ENCODE results near the gene BTBD7.

Gene BTBD7

DNA sequence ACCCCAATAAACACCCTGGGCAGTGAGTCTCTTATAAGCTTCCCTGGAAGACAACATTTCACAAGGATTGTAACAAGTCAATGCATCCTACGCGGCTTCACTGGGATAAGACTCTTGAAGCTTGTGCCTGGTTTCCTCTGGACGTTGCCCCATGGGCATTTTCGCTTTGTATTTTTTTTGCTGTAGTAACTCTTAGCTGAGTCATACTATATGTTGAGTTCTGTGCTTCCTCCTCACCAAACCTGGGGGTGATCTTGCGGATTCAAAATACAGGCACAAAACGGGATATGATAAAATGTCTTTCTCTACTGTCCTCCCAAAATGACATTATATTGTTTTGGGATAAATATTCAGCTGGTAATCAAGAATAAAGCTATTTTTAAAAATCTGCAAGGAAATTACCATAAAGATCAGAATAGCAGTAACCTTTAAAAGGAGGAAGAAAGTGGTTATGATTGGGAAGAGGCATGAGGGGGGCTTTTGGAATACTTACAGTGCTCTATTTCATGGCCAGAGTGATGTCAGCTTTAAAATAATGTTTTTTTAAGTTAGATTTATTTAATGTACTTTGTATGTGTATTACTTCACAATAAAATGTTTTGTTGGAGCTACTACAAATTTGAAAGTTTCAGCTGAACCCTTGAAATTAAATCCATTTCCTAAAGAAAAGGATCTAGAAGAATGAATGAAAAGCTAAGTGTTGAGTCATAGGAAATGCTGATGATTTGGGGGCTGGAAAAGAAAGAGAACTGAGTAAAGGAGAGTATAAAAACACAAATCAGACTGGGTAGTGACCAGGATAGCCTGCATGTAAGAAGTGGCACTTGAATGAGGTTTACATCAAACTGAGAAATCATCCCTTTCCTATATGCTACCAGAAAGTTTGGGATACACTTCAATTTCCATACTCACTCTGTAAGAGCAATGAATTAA, 14.7 kb downstream of the BTBD7 start:
- Histone ChIP-seq H3K27me3 (ENCODE audit: control insufficient read depth in 2 of 2, insufficient read depth in 2 of 2, low read length in 2 of 2) (no peaks in the 10 kb centered on the region), H3K9ac (ENCODE audit: low read depth in 1 of 2, low read length in 2 of 2) (no peak overlapping the region), H3K36me3 (ENCODE audit: control insufficient read depth in 2 of 2, insufficient read depth in 2 of 2, low read length in 2 of 2) (no peaks in the 10 kb centered on the region), H3K4me1 (ENCODE audit: control insufficient read depth in 2 of 2, insufficient read depth in 2 of 2, low read length in 2 of 2) (peaks cover 13% of the 10 kb centered on the region in 2 donors), H3K27ac (ENCODE audit: low read depth in 2 of 2, low read length in 2 of 2) (peak overlapping the region in 1 of 2 donors; percentile 21), H3K9me3 (ENCODE audit: control insufficient read depth in 2 of 2, low read length in 2 of 2) (no peaks in the 10 kb centered on the region), H3K4me3 (ENCODE audit: low read length in 2 of 2) (peak overlapping the region in 1 of 2 donors; percentile 10)

DNA sequence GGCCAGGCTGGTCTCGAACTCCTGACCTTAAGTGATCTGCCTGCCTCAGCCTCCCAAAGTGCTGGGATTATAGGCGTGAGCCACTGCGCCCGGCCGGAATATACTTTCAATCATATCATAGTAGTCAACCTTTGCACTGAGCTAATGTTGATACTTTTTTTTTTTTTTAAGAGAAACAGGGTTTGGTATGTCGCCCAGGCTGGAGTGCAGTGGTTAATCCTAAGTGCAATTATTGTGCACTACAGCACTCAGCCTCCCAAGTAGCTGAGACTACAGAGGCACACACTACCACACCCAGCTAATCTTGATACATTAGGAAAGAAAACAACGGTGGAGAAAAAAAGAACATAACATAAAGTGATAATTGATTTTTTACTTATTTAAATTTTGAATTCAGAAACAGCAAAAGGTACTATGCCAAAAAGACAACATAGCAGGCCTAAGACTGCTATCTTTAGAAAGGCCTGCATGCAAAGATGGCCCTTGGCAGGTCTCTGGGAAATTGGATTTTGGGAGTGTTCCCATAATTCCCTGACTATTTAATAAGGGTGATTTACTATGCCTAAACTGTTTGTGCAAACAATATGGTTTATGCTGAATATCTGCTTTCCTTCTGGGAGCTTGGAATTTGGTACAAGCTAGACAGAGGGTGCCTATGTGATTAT, 15.5 kb downstream of the BTBD7 start:
- no peaks in the 10 kb centered on the region for H3K9me3 ChIP-seq (ENCODE audit: control insufficient read depth in 2 of 2, low read length in 2 of 2)
- H3K4me3 ChIP-seq (ENCODE audit: low read length in 2 of 2) = peak overlapping the region in 1 of 2 donors; percentile 10
- H3K36me3 ChIP-seq (ENCODE audit: control insufficient read depth in 2 of 2, insufficient read depth in 2 of 2, low read length in 2 of 2) = no peaks in the 10 kb centered on the region
- no peak overlapping the region for H3K9ac ChIP-seq (ENCODE audit: low read depth in 1 of 2, low read length in 2 of 2)
- peaks cover 13 to 15% of the 10 kb centered on the region in 2 donors for H3K4me1 ChIP-seq (ENCODE audit: control insufficient read depth in 2 of 2, insufficient read depth in 2 of 2, low read length in 2 of 2)
- no peaks in the 10 kb centered on the region for H3K27me3 ChIP-seq (ENCODE audit: control insufficient read depth in 2 of 2, insufficient read depth in 2 of 2, low read length in 2 of 2)
- peak overlapping the region in 1 of 2 donors; percentile 21 for H3K27ac ChIP-seq (ENCODE audit: low read depth in 2 of 2, low read length in 2 of 2)

- H3K27me3 ChIP-seq (ENCODE audit: control insufficient read depth in 2 of 2, insufficient read depth in 2 of 2, low read length in 2 of 2) = no peaks in the 10 kb centered on the region
- no peaks in the 10 kb centered on the region for H3K9me3 ChIP-seq (ENCODE audit: control insufficient read depth in 2 of 2, low read length in 2 of 2)
- no peak overlapping the region for H3K4me3 ChIP-seq (ENCODE audit: low read length in 2 of 2)
- H3K4me1 ChIP-seq (ENCODE audit: control insufficient read depth in 2 of 2, insufficient read depth in 2 of 2, low read length in 2 of 2) = peaks cover 13 to 15% of the 10 kb centered on the region in 2 donors
- no peaks in the 10 kb centered on the region for H3K36me3 ChIP-seq (ENCODE audit: control insufficient read depth in 2 of 2, insufficient read depth in 2 of 2, low read length in 2 of 2)
- H3K27ac ChIP-seq (ENCODE audit: low read depth in 2 of 2, low read length in 2 of 2) = no peak overlapping the region
- no peak overlapping the region for H3K9ac ChIP-seq (ENCODE audit: low read depth in 1 of 2, low read length in 2 of 2)
Measured at GRCh38 chr14:93316716-93317115, 16.1 kb downstream of the BTBD7 start.

- no peak overlapping the region for H3K4me3 ChIP-seq (ENCODE audit: low read length in 2 of 2)
- no peaks in the 10 kb centered on the region for H3K36me3 ChIP-seq (ENCODE audit: control insufficient read depth in 2 of 2, insufficient read depth in 2 of 2, low read length in 2 of 2)
- no peak overlapping the region for H3K9ac ChIP-seq (ENCODE audit: low read depth in 1 of 2, low read length in 2 of 2)
- no peaks in the 10 kb centered on the region for H3K9me3 ChIP-seq (ENCODE audit: control insufficient read depth in 2 of 2, low read length in 2 of 2)
- H3K4me1 ChIP-seq (ENCODE audit: control insufficient read depth in 2 of 2, insufficient read depth in 2 of 2, low read length in 2 of 2) = peaks cover 13 to 15% of the 10 kb centered on the region in 2 donors
- H3K27ac ChIP-seq (ENCODE audit: low read depth in 2 of 2, low read length in 2 of 2) = no peak overlapping the region
- H3K27me3 ChIP-seq (ENCODE audit: control insufficient read depth in 2 of 2, insufficient read depth in 2 of 2, low read length in 2 of 2) = no peaks in the 10 kb centered on the region
Measured at GRCh38 chr14:93315575-93315974, 17.3 kb downstream of the BTBD7 start.

- H3K4me3 ChIP-seq (ENCODE audit: low read length in 2 of 2) = no peak overlapping the region
- no peak overlapping the region for H3K9ac ChIP-seq (ENCODE audit: low read depth in 1 of 2, low read length in 2 of 2)
- H3K27me3 ChIP-seq (ENCODE audit: control insufficient read depth in 2 of 2, insufficient read depth in 2 of 2, low read length in 2 of 2) = no peaks in the 10 kb centered on the region
- H3K27ac ChIP-seq (ENCODE audit: low read depth in 2 of 2, low read length in 2 of 2) = no peak overlapping the region
- no peaks in the 10 kb centered on the region for H3K9me3 ChIP-seq (ENCODE audit: control insufficient read depth in 2 of 2, low read length in 2 of 2)
- H3K4me1 ChIP-seq (ENCODE audit: control insufficient read depth in 2 of 2, insufficient read depth in 2 of 2, low read length in 2 of 2) = peaks cover 0 to 5% of the 10 kb centered on the region in 2 donors
- no peaks in the 10 kb centered on the region for H3K36me3 ChIP-seq (ENCODE audit: control insufficient read depth in 2 of 2, insufficient read depth in 2 of 2, low read length in 2 of 2)
Measured at GRCh38 chr14:93311082-93311481, 21.8 kb downstream of the BTBD7 start.

GRCh38 chr14:93309427-93309966, 23.3 kb downstream of the BTBD7 start:
- no peak overlapping the region for H3K27ac ChIP-seq (ENCODE audit: low read depth in 2 of 2, low read length in 2 of 2)
- no peaks in the 10 kb centered on the region for H3K27me3 ChIP-seq (ENCODE audit: control insufficient read depth in 2 of 2, insufficient read depth in 2 of 2, low read length in 2 of 2)
- no peaks in the 10 kb centered on the region for H3K9me3 ChIP-seq (ENCODE audit: control insufficient read depth in 2 of 2, low read length in 2 of 2)
- no peak overlapping the region for H3K9ac ChIP-seq (ENCODE audit: low read depth in 1 of 2, low read length in 2 of 2)
- no peak overlapping the region for H3K4me3 ChIP-seq (ENCODE audit: low read length in 2 of 2)
- H3K36me3 ChIP-seq (ENCODE audit: control insufficient read depth in 2 of 2, insufficient read depth in 2 of 2, low read length in 2 of 2) = no peaks in the 10 kb centered on the region
- H3K4me1 ChIP-seq (ENCODE audit: control insufficient read depth in 2 of 2, insufficient read depth in 2 of 2, low read length in 2 of 2) = peaks cover 0 to 5% of the 10 kb centered on the region in 2 donors

GRCh38 chr14:93308686-93309345, 24.0 kb downstream of the BTBD7 start:
- Histone ChIP-seq H3K36me3 (ENCODE audit: control insufficient read depth in 2 of 2, insufficient read depth in 2 of 2, low read length in 2 of 2) (no peaks in the 10 kb centered on the region), H3K27ac (ENCODE audit: low read depth in 2 of 2, low read length in 2 of 2) (no peak overlapping the region)

DNA sequence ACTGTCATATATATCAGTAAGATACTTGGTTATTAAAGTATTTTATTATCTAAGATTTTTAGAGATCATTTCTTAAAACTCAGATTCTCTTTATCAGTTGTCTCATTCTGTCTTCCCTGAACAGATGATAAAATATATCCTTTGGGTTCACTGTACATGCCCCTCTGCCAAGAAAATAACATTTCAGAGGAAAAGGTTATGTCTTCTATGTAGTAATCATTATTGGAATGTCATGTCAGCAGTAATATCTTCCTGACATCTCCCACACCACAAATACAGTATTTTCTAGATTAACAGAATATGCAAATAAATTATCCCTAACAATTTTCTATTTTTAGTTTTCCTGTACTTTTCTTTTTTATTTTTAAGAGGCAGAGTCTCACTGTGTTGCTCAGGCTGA, 26.0 kb downstream of the BTBD7 start:
- no peak overlapping the region for H3K4me3 ChIP-seq (ENCODE audit: low read length in 2 of 2)
- no peaks in the 10 kb centered on the region for H3K9me3 ChIP-seq (ENCODE audit: control insufficient read depth in 2 of 2, low read length in 2 of 2)
- H3K36me3 ChIP-seq (ENCODE audit: control insufficient read depth in 2 of 2, insufficient read depth in 2 of 2, low read length in 2 of 2) = no peaks in the 10 kb centered on the region
- peaks cover 0 to 4% of the 10 kb centered on the region in 2 donors for H3K4me1 ChIP-seq (ENCODE audit: control insufficient read depth in 2 of 2, insufficient read depth in 2 of 2, low read length in 2 of 2)
- no peak overlapping the region for H3K9ac ChIP-seq (ENCODE audit: low read depth in 1 of 2, low read length in 2 of 2)
- H3K27ac ChIP-seq (ENCODE audit: low read depth in 2 of 2, low read length in 2 of 2) = no peak overlapping the region
- no peaks in the 10 kb centered on the region for H3K27me3 ChIP-seq (ENCODE audit: control insufficient read depth in 2 of 2, insufficient read depth in 2 of 2, low read length in 2 of 2)

More at GRCh38 chr14:93308686-93309345, 24.0 kb downstream of the BTBD7 start:
- Histone ChIP-seq H3K9me3 (ENCODE audit: control insufficient read depth in 2 of 2, low read length in 2 of 2) (no peaks in the 10 kb centered on the region), H3K4me3 (ENCODE audit: low read length in 2 of 2) (no peak overlapping the region), H3K9ac (ENCODE audit: low read depth in 1 of 2, low read length in 2 of 2) (no peak overlapping the region), H3K4me1 (ENCODE audit: control insufficient read depth in 2 of 2, insufficient read depth in 2 of 2, low read length in 2 of 2) (peaks cover 0 to 5% of the 10 kb centered on the region in 2 donors), H3K27me3 (ENCODE audit: control insufficient read depth in 2 of 2, insufficient read depth in 2 of 2, low read length in 2 of 2) (no peaks in the 10 kb centered on the region)

DNA sequence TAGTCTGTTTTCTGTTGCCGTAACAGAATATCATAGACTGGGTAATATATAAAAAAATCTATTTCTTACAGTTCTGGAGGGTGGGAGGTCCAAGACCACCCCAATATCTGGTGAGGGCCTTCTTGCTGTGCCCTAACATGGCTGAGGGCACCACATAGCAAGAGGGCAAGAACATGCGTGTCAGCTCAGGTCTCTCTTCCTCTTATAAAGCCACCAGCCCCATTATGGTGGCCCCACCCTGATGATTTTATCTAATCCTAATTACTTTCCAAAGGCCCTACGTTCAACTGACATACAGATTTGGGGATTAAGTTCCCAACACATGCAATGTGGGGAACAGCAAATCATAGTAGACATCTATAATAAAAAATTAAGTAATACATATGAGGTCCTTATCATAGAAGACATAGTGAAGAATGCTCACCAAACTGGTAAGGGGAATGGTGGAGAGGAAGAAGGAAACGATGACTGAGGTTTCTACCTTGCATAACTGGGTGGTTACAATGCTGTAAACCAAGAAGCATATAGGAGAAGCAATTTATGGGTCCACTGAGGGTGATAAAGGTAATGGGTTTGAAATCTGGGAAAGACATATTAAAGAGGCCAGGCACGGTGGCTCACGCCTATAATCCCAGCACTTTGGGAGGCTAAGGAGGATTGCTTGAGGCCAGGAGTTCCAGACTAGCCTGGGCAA, 27.0 kb downstream of the BTBD7 start:
- no peaks in the 10 kb centered on the region for H3K27me3 ChIP-seq (ENCODE audit: control insufficient read depth in 2 of 2, insufficient read depth in 2 of 2, low read length in 2 of 2)
- H3K4me1 ChIP-seq (ENCODE audit: control insufficient read depth in 2 of 2, insufficient read depth in 2 of 2, low read length in 2 of 2) = peaks cover 0 to 4% of the 10 kb centered on the region in 2 donors
- no peak overlapping the region for H3K27ac ChIP-seq (ENCODE audit: low read depth in 2 of 2, low read length in 2 of 2)
- H3K9ac ChIP-seq (ENCODE audit: low read depth in 1 of 2, low read length in 2 of 2) = no peak overlapping the region
- no peak overlapping the region for H3K4me3 ChIP-seq (ENCODE audit: low read length in 2 of 2)
- no peaks in the 10 kb centered on the region for H3K9me3 ChIP-seq (ENCODE audit: control insufficient read depth in 2 of 2, low read length in 2 of 2)
- H3K36me3 ChIP-seq (ENCODE audit: control insufficient read depth in 2 of 2, insufficient read depth in 2 of 2, low read length in 2 of 2) = no peaks in the 10 kb centered on the region

All from mucosa of rectum (tissue), 2 donors.